Measurements from ENCODE around the gene MSH3.

- TF ChIP-seq POLR2A (IDR thresholded peaks at IDR 0.05; ENCODE audit: low read depth, low read length) (no peak), POLR2AphosphoS5 (IDR thresholded peaks at IDR 0.05; ENCODE audit: low read depth, low read length) (no peak)
Observed at GRCh38 chr5:80712919-80713318, 58.5 kb downstream of the MSH3 start.
